Fibroblast of lung (primary cell): Measurements from ENCODE around the gene AIM2. TPM values are rescaled to one million over a fixed set of nuclear protein-coding genes. Genes with fewer than 3 reads are reported as not detected.
"Not testable (repeated sequence)": the region's sequence is repeated elsewhere in the genome, so short reads cannot be mapped to it uniquely, and the experiment has no call there.

ENCODE experiments used
- DNase-seq, 2 donors: peaks; one replicate each; pipeline versions ENCODE4 v3.0.0 to v3.0.0-alpha.2; 2010; ENCODE audit warnings: low read depth in 2 of 2
- H2AFZ ChIP-seq: 2 replicates; pipeline ENCODE4 v1.5.1; 2012; ENCODE audit warnings: low read length, control low read depth, inconsistent platforms
- H3K27ac ChIP-seq: 2 replicates; pipeline ENCODE4 v1.5.1; 2011; ENCODE audit warnings: low read length, control low read depth; ENCODE audit not compliant: insufficient read depth
- H3K27me3 ChIP-seq: 2 replicates; pipeline ENCODE4 v1.5.1; 2011; ENCODE audit warnings: mild to moderate bottlenecking, low read length; ENCODE audit not compliant: control insufficient read depth, insufficient read depth
- H3K36me3 ChIP-seq: 2 replicates; pipeline ENCODE4 v1.5.1; 2011; ENCODE audit warnings: low read length; ENCODE audit not compliant: control insufficient read depth, insufficient read depth
- H3K4me1 ChIP-seq: 2 replicates; pipeline ENCODE4 v1.5.1; 2011; ENCODE audit warnings: low read length; ENCODE audit not compliant: control insufficient read depth, insufficient read depth; ENCODE audit errors: extremely low read depth
- H3K4me2 ChIP-seq: 2 replicates; pipeline ENCODE4 v1.5.1; 2011; ENCODE audit warnings: low read length, control low read depth; ENCODE audit not compliant: insufficient read depth; ENCODE audit errors: extremely low read depth
- H3K4me3 ChIP-seq, 4 experiments: fragments of 200-600 bp in 1 of 4; sonication (generic) in 1 of 4; replicated peaks in 1 of 4; 2 replicates each; pipeline ENCODE4 v1.5.1; 2011 to 2016; ENCODE audit warnings: low read length in 4 of 4, low read depth in 3 of 4, mild to moderate bottlenecking in 3 of 4, control low read depth in 2 of 4, inconsistent platforms in 1 of 4, mixed read lengths in 1 of 4; ENCODE audit not compliant: insufficient read depth in 1 of 4; ENCODE audit errors: control extremely low read depth in 1 of 4
- H3K79me2 ChIP-seq: 2 replicates; pipeline ENCODE4 v1.5.1; 2012; ENCODE audit warnings: mild to moderate bottlenecking, low read length, inconsistent platforms; ENCODE audit not compliant: control insufficient read depth, insufficient read depth
- H3K9ac ChIP-seq: 2 replicates; pipeline ENCODE4 v1.5.1; 2011; ENCODE audit warnings: mild to moderate bottlenecking, low read length, control low read depth; ENCODE audit not compliant: insufficient read depth
- H3K9me3 ChIP-seq: 2 replicates; pipeline ENCODE4 v1.5.1; 2012; ENCODE audit warnings: low read depth, low read length; ENCODE audit not compliant: control insufficient read depth, insufficient read depth
- H4K20me1 ChIP-seq: 2 replicates; pipeline ENCODE4 v1.5.1; 2011; ENCODE audit warnings: low read length; ENCODE audit not compliant: control insufficient read depth, insufficient read depth; ENCODE audit errors: extremely low read depth
- EZH2 ChIP-seq: IDR thresholded peaks from 2 replicates; pipeline ENCODE4 v1.5.1; 2012; ENCODE audit warnings: low read length, control low read depth, mild to moderate bottlenecking; ENCODE audit errors: missing control alignments
- polyA plus RNA-seq, 2 donors: library from polyadenylated mRNA; depleted of rRNA in 1 of 2; stranded (reverse) in 1 of 2; unstranded in 1 of 2; fragments of >200 nt; gene quantifications; 2 replicates each; pipeline ENCODE4 v1.2.1, GENCODE V29; 2011 to 2012; ENCODE audit warnings: missing spikeins in 1 of 2
- total RNA-seq: library from RNA; depleted of rRNA; stranded (reverse); fragments of >200 nt; gene quantifications from 2 replicates; pipeline ENCODE4 v1.2.1, GENCODE V29; 2014
- TF ChIP-seq, protein P1 (sequence below), 2 donors: IDR thresholded peaks in 1 of 2; conservative IDR thresholded peaks in 1 of 2; 1 replicate in 1 of 2; 2 replicates in 1 of 2; pipeline ENCODE4 v1.5.1; 2011 to 2012; ENCODE audit warnings: low read length in 2 of 2, control low read depth in 1 of 2, inconsistent platforms in 1 of 2, low read depth in 1 of 2, mild to moderate bottlenecking in 1 of 2

AIM2 gene
- total and polyA plus RNA-seq, 2 donors (not counting 1 experiment from before 2014, with no cell fraction given) = not detected

DNA sequence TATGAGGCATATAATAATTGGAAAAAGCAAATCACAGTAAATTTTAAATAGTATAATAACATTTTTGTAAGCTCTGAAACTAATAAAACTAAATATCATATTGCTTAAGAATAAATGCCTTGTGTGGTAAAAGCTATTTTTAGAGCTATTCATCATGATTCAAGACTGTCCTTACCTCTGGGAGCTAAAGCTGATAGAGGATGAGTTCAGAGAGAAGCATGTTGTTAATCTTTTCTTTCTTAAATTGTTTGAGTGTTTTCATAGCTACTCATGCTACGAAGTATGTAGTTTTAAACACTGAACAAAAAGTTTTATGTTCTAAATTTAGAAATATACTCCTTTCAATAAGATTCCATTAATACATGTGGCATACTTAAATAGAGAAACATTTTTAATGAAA, 36.4 kb downstream of the AIM2 start:
- H3K4me3 ChIP-seq = no peak overlapping the region
- peaks cover 6% of the 10 kb centered on the region for H3K79me2 ChIP-seq
- no peak overlapping the region for H2AFZ ChIP-seq
- TF ChIP-seq EZH2 = no peak
- TF ChIP-seq, protein P1, sequence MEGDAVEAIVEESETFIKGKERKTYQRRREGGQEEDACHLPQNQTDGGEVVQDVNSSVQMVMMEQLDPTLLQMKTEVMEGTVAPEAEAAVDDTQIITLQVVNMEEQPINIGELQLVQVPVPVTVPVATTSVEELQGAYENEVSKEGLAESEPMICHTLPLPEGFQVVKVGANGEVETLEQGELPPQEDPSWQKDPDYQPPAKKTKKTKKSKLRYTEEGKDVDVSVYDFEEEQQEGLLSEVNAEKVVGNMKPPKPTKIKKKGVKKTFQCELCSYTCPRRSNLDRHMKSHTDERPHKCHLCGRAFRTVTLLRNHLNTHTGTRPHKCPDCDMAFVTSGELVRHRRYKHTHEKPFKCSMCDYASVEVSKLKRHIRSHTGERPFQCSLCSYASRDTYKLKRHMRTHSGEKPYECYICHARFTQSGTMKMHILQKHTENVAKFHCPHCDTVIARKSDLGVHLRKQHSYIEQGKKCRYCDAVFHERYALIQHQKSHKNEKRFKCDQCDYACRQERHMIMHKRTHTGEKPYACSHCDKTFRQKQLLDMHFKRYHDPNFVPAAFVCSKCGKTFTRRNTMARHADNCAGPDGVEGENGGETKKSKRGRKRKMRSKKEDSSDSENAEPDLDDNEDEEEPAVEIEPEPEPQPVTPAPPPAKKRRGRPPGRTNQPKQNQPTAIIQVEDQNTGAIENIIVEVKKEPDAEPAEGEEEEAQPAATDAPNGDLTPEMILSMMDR (conservative IDR thresholded peaks at IDR 0.05 in 1 of 2, IDR thresholded peaks at IDR 0.05 in 1 of 2; ENCODE audit: low read depth in 1 of 2, low read length in 2 of 2) = no peak
- peaks cover 9% of the 10 kb centered on the region for H3K4me1 ChIP-seq
- no peaks in the 10 kb centered on the region for H3K27me3 ChIP-seq
- H3K9ac ChIP-seq = no peak overlapping the region
- no peaks in the 10 kb centered on the region for H4K20me1 ChIP-seq
- no peak overlapping the region for H3K4me2 ChIP-seq
- DNase-seq = peak in 1 of 2 donors; percentile 88
- H3K36me3 ChIP-seq = peaks cover 14% of the 10 kb centered on the region
- no peaks in the 10 kb centered on the region for H3K9me3 ChIP-seq
- peak overlapping the region; percentile 2 for H3K27ac ChIP-seq

DNA sequence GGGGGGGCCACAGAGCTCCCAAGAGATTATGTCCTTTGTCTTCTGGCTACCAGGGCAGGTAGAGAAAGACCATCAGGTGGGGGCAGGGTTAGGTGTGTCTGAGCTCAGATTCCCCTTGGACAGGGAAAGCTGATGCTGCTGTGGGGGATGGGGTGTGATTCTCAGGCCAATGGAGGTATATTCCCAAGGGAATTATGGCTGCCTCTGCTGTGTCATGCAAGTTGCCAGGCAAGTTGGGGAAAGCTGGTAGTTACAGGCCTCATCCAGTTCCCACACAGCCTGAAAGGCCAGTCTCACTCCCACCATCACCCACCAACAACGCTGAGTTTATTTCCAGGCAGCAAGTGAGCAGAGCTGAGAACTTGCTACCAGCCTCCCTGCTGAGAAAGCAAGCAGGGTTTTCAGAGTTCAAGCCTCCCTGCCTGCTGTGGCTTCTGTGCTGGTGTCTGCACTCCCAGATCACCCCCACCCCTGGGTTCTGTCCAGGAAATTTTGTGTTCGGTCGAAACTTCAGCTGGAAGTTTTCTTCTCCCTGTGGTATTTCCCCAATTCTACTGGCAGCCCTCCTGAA, 45.6 kb downstream of the AIM2 start:
- H3K27ac ChIP-seq = no peak overlapping the region
- H3K79me2 ChIP-seq = peaks cover 35% of the 10 kb centered on the region

DNA sequence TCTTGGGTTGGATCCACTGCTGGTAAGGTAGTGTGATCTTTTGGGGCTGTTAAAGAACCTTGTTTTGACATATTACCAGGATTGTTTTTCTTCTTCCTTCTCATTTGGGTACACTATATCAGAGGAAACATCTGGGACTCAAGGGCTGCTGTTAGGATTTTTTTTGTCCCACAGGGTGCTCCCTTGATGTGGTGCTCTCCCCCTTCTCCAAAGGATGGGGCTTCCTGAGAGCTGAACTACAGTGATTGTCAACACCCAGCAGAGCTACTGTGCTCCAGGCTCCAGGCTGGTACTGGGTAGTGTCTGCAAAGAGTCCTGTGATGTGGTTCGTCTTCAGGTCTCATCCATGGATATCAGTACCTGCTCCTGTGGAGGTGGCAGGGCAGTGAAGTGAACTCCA, 46.3 kb downstream of the AIM2 start:
- Histone ChIP-seq H3K27me3 (no peaks in the 10 kb centered on the region), H3K4me1 (no peaks in the 10 kb centered on the region), H2AFZ (no peak overlapping the region), H3K4me2 (no peak overlapping the region), H3K9ac (no peak overlapping the region), H4K20me1 (no peaks in the 10 kb centered on the region), H3K9me3 (no peaks in the 10 kb centered on the region), H3K79me2 (peaks cover 38% of the 10 kb centered on the region), H3K36me3 (peaks cover 14% of the 10 kb centered on the region), H3K27ac (no peak overlapping the region), H3K4me3 (no peak overlapping the region)
- TF ChIP-seq EZH2 = no peak
- TF ChIP-seq, protein P1 (conservative IDR thresholded peaks at IDR 0.05 in 1 of 2, IDR thresholded peaks at IDR 0.05 in 1 of 2; ENCODE audit: low read depth in 1 of 2, low read length in 2 of 2) = no peak
- no peak for DNase-seq

More for the DNA sequence above, 45.6 kb downstream of the AIM2 start:
- H3K27me3 ChIP-seq = no peaks in the 10 kb centered on the region
- H3K36me3 ChIP-seq = peaks cover 14% of the 10 kb centered on the region
- H3K9ac ChIP-seq = no peak overlapping the region
- no peaks in the 10 kb centered on the region for H4K20me1 ChIP-seq
- no peak overlapping the region for H3K4me3 ChIP-seq
- TF ChIP-seq, protein P1 (conservative IDR thresholded peaks at IDR 0.05 in 1 of 2, IDR thresholded peaks at IDR 0.05 in 1 of 2; ENCODE audit: low read depth in 1 of 2, low read length in 2 of 2) = no peak
- TF ChIP-seq EZH2 = no peak
- H3K4me2 ChIP-seq = no peak overlapping the region
- H3K4me1 ChIP-seq = no peaks in the 10 kb centered on the region
- no peak for DNase-seq
- no peak overlapping the region for H2AFZ ChIP-seq
- no peaks in the 10 kb centered on the region for H3K9me3 ChIP-seq

DNA sequence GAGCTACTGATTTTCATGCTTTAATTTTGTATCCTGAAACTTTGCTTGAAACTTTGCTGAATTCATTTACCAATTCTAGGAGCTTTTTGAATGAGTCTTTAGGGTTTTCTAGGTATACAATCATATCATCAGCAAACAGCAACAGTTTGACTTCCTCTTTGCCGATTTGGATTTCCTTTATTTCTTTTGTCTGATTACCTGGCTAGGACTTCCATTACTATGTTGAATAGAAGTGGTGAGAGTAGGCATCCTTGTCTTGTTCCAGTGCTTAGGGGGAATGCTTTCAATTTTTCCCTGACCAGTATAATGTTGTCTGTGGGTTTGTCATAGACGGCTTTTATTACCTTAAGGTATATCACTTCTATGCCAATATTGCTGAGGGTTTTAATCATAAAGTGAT, 49.7 kb downstream of the AIM2 start:
- DNase-seq, H2AFZ ChIP-seq, H3K36me3 ChIP-seq, H3K9me3 ChIP-seq, H4K20me1 ChIP-seq, H3K4me3 ChIP-seq, H3K27ac ChIP-seq, H3K4me1 ChIP-seq, H3K27me3 ChIP-seq, H3K9ac ChIP-seq, H3K4me2 ChIP-seq: not testable (repeated sequence)
- peaks cover 54% of the 10 kb centered on the region for H3K79me2 ChIP-seq
